ENCODE data around the gene ARMH4.

- TF ChIP-seq CTCF (IDR thresholded peaks at IDR 0.05; ENCODE audit: poor library complexity, severe bottlenecking) (no peak), RAD21 (conservative IDR thresholded peaks at IDR 0.05) (no peak), SMC3 (conservative IDR thresholded peaks at IDR 0.05; ENCODE audit: poor library complexity) (no peak), POLR2AphosphoS5 (IDR thresholded peaks at IDR 0.05) (no peak), EZH2 (IDR thresholded peaks at IDR 0.05; ENCODE audit: borderline replicate concordance, insufficient read depth, low read length, poor library complexity, severe bottlenecking) (no peak), EP300 (conservative IDR thresholded peaks at IDR 0.05; ENCODE audit: poor library complexity, severe bottlenecking) (no peak), REST (IDR thresholded peaks at IDR 0.05; ENCODE audit: borderline replicate concordance) (no peak)
These were observed 96.5 kb downstream of the ARMH4 start for GRCh38 chr14:58055497-58056010.

Data from neural cell (in vitro differentiated cells).